Vagina (tissue), 2 donors: ENCODE data around the gene PGLYRP4. TPM values are rescaled to one million over a fixed set of nuclear protein-coding genes. Genes with fewer than 3 reads are reported as not detected.
A peak's percentile ranks its signal among the peaks of the same experiment; 100 is the strongest.

Experiments
- DNase-seq, 2 donors: peaks; one replicate each; pipeline ENCODE4 v3.0.0-alpha.2; 2017; ENCODE audit errors: extremely low spot score in 2 of 2
- H3K27ac ChIP-seq: fragments of 200-600 bp; sonication (generic); one replicate; pipeline ENCODE4 v1.5.1; 2019
- H3K27me3 ChIP-seq: fragments of 200-600 bp; sonication (generic); one replicate; pipeline ENCODE4 v1.5.1; 2019
- H3K36me3 ChIP-seq, 2 donors: fragments of 200-600 bp; sonication (generic); one replicate each; pipeline ENCODE4 v1.5.1; 2017 to 2019
- H3K4me1 ChIP-seq: fragments of 200-600 bp; sonication (generic); one replicate; pipeline ENCODE4 v1.5.1; 2019
- H3K4me3 ChIP-seq, 2 donors: fragments of 200-600 bp; sonication (generic); 1 replicate in 1 of 2; 2 replicates in 1 of 2; pipeline ENCODE4 v1.5.1; 2016 to 2019
- H3K9me3 ChIP-seq: fragments of 200-600 bp; sonication (generic); one replicate; pipeline ENCODE4 v1.5.1; 2019
- CTCF ChIP-seq, 3 experiments: fragments of 450-650 bp in 2 of 3; fragments of 200-600 bp in 1 of 3; sonication (generic) in 1 of 3; IDR thresholded peaks; one replicate each; pipeline ENCODE4 v1.5.1; 2017 to 2019; ENCODE audit warnings: antibody characterized with exemption in 3 of 3, mild to moderate bottlenecking in 2 of 3, moderate library complexity in 2 of 3
- POLR2A ChIP-seq, 2 donors: fragments of 450-650 bp; IDR thresholded peaks; one replicate each; pipeline ENCODE4 v1.6.1; 2017; ENCODE audit warnings: antibody characterized with exemption in 2 of 2, mild to moderate bottlenecking in 2 of 2, moderate library complexity in 2 of 2
- POLR2AphosphoS5 ChIP-seq, 2 donors: sonication (generic); formaldehyde crosslinking; IDR thresholded peaks; one replicate each; pipeline ENCODE4 v1.9.0; 2017; ENCODE audit warnings: antibody characterized with exemption in 2 of 2, mild to moderate bottlenecking in 2 of 2, low read depth in 1 of 2; ENCODE audit not compliant: insufficient read depth in 1 of 2
- intact Hi-C: fragments of 100-400 bp; cut with DNase I; formaldehyde crosslinking; loops from one replicate; pipeline ENCODE4 v1.15.1; 2023
- total RNA-seq: library from RNA; depleted of rRNA; stranded (reverse); fragments of >200 nt; gene quantifications from one replicate; pipeline ENCODE4 v1.2.3, GENCODE V29; 2016

The PGLYRP4 gene
- total RNA-seq, 1 donor from 2014 or later: 3.9 TPM

- TF ChIP-seq POLR2AphosphoS5 (IDR thresholded peaks at IDR 0.05; ENCODE audit: insufficient read depth in 1 of 2, low read depth in 1 of 2) (no peak), CTCF (IDR thresholded peaks at IDR 0.05) (no peak), POLR2A (IDR thresholded peaks at IDR 0.05) (no peak)
- Histone ChIP-seq H3K4me3 (no peak overlapping the region), H3K36me3 (no peaks in the 10 kb centered on the region), H3K27ac (no peak overlapping the region), H3K27me3 (no peaks in the 10 kb centered on the region), H3K9me3 (no peaks in the 10 kb centered on the region), H3K4me1 (no peaks in the 10 kb centered on the region)
- DNase-seq: peak; percentile 78 to 87
- intact Hi-C loops: loop anchor here (10.0 kb wide), 1 partner anchor 111 kb away; the partner anchor contains the start of gene S100A7
Observed at GRCh38 chr1:153353226-153353947, 4.7 kb upstream of the PGLYRP4 start.

- intact Hi-C loops: loop anchor here (10.0 kb wide), 1 partner anchor 112 kb away; the partner anchor contains the start of gene S100A7
- H3K4me1 ChIP-seq: no peaks in the 10 kb centered on the region
- no peak for TF ChIP-seq POLR2AphosphoS5 (IDR thresholded peaks at IDR 0.05; ENCODE audit: insufficient read depth in 1 of 2, low read depth in 1 of 2)
- TF ChIP-seq POLR2A (IDR thresholded peaks at IDR 0.05): no peak
- peak; percentile 76 to 85 (median 78) for TF ChIP-seq CTCF (IDR thresholded peaks at IDR 0.05)
- H3K9me3 ChIP-seq: no peaks in the 10 kb centered on the region
- H3K4me3 ChIP-seq: no peak overlapping the region
- H3K36me3 ChIP-seq: no peaks in the 10 kb centered on the region
- H3K27ac ChIP-seq: no peak overlapping the region
- H3K27me3 ChIP-seq: no peaks in the 10 kb centered on the region
- DNase-seq: peak; percentile 31 to 42
Observed at GRCh38 chr1:153352523-153352922, 3.9 kb upstream of the PGLYRP4 start.

- Histone ChIP-seq H3K27ac (no peak overlapping the region), H3K27me3 (no peaks in the 10 kb centered on the region), H3K4me3 (no peak overlapping the region), H3K4me1 (no peaks in the 10 kb centered on the region), H3K9me3 (no peaks in the 10 kb centered on the region), H3K36me3 (no peaks in the 10 kb centered on the region)
- DNase-seq: peak in 1 of 2 donors; percentile 27
- TF ChIP-seq POLR2AphosphoS5 (IDR thresholded peaks at IDR 0.05; ENCODE audit: insufficient read depth in 1 of 2, low read depth in 1 of 2) (no peak), POLR2A (IDR thresholded peaks at IDR 0.05) (no peak), CTCF (IDR thresholded peaks at IDR 0.05) (no peak)
- intact Hi-C loops: loop anchor here (10.0 kb wide), 1 partner anchor 114 kb away; the partner anchor contains the start of gene S100A7
Observed at GRCh38 chr1:153350321-153350957, 1.8 kb upstream of the PGLYRP4 start.

GRCh38 chr1:153349363-153350320, 1.0 kb upstream of the PGLYRP4 start:
- Histone ChIP-seq H3K9me3 (no peaks in the 10 kb centered on the region), H3K36me3 (no peaks in the 10 kb centered on the region), H3K27ac (no peak overlapping the region), H3K4me3 (no peak overlapping the region), H3K27me3 (no peaks in the 10 kb centered on the region), H3K4me1 (no peaks in the 10 kb centered on the region)
- peak; percentile 75 to 82 for DNase-seq
- intact Hi-C loops: loop anchor here (10.0 kb wide), 1 partner anchor 115 kb away; the partner anchor contains the start of gene S100A7
- TF ChIP-seq CTCF (IDR thresholded peaks at IDR 0.05): no peak
- no peak for TF ChIP-seq POLR2A (IDR thresholded peaks at IDR 0.05)
- no peak for TF ChIP-seq POLR2AphosphoS5 (IDR thresholded peaks at IDR 0.05; ENCODE audit: insufficient read depth in 1 of 2, low read depth in 1 of 2)
